ENCODE data around the gene NUDC. TPM values are rescaled to one million over a fixed set of nuclear protein-coding genes. Genes with fewer than 3 reads are reported as not detected.
A peak's percentile ranks its signal among the peaks of the same experiment; 100 is the strongest.
"Not testable (repeated sequence)": the region's sequence is repeated elsewhere in the genome, so short reads cannot be mapped to it uniquely, and the experiment has no call there.

The NUDC gene
- 55.1 and 72.5 TPM in 2 replicates for total RNA-seq

DNA sequence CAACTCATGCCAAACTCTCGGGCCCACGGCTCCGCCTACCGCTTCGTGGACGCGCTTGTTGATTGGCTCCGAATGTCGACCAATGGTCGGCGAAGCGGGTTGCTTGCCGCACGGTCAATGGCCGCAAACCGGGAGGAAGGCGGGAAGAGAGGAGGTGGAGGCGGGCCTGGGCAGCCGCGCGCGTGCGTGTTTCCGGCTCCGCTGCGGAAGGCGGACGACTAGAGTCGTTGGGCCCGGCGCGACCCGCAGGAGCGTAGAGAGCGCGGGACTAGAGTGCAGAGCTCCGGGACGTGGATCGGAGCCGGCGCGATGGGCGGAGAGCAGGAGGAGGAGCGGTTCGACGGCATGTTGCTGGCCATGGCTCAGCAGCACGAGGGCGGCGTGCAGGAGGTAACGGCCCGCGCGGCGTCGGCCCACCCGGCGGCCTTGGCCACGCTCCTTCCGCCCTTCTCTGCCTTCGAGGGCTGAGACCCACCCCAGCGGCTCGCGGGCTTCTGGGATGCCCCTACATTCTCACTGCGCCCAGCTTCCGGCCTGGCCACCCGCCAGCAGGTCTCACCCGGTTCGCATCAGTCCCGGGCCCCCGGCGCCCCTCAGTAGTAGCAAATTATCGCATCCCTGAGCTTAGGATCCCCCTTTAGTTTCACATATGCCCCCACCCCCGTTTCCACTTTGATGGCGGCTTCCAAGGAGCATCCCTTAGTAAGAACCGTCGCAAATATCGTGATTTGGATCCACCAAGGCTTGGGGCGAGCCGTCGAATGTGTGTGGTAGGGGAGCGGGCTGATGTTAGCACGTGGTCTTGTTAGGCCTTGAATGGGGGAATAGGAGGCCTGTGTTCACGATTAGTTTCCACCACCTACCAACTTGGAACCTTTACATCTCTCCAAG, at the start of gene NUDC:
NUDC (plus strand) TSS at position 204 of the 891 bp plus-strand sequence; CDS start at position 310, 106 bp downstream.
- peak; percentile 93 for DNase-seq (ENCODE audit: low read depth, low spot score)

- DNase-seq (ENCODE audit: low read depth, low spot score), result not testable (repeated sequence)
Measured at GRCh38 chr1:26873097-26873496, 48.4 kb upstream of the NUDC start.

DNA sequence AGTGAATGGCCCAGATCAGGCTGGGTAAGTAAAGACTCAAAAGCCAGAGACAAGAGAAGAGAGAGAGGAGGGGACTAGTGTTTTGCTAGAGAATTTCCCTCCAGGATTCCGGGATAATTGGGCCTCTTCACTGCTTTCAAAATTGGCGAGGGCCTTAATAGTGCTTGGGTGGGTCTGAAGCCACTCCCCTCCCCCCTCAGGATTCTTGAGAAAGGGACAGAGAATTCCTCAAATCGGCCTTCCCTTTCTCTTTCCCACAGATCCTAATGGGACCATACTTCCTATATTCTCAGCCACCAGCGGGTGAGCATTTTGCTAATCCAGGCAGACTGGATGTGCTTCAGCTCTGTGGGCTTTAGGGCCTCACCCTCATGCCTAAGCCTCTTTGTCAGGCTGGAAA, 46.6 kb upstream of the NUDC start:
- DNase-seq (ENCODE audit: low read depth, low spot score), result no peak

DNA sequence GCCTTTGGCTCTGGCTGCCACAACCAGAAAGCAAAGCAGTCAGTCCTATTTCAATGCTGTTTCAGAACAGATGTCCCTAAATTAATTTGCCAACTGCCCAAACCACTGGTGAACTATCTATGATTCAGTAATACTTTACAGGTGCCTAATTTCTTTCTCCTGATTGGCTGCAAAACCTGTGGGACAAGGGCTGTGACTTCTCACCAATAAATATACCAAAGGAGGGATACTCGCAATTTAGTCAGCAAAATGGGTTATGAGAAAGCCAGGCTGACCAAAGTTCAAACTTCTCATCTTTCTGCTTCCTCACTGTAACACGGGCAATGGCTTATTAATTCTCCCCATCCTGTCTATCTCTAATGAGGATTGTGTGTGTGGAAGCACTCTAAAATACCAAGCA, 44.2 kb upstream of the NUDC start:
- no peak for DNase-seq (ENCODE audit: low read depth, low spot score)

DNA sequence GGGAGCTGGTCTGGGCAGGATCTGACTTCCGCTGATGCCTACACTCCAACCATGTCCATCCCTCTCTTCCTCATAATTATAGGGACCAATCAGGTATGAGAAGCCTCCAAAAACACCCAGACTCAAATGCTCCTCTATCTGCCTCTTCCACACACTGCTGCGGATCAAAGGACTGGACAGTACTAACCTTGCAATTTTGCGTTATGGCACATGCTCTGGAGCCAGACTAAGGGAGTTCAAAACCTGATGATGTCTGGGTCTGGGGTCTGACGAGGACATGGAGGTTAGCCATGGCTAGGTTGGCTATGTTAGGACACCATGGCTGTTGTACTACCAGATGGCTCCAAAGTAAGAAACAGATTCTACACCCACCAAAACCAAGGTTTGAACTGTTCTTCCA, 41.8 kb upstream of the NUDC start:
- no peak for DNase-seq (ENCODE audit: low read depth, low spot score)

- DNase-seq (ENCODE audit: low read depth, low spot score), result not testable (repeated sequence)
Measured at GRCh38 chr1:26881611-26882010, 39.9 kb upstream of the NUDC start.

DNA sequence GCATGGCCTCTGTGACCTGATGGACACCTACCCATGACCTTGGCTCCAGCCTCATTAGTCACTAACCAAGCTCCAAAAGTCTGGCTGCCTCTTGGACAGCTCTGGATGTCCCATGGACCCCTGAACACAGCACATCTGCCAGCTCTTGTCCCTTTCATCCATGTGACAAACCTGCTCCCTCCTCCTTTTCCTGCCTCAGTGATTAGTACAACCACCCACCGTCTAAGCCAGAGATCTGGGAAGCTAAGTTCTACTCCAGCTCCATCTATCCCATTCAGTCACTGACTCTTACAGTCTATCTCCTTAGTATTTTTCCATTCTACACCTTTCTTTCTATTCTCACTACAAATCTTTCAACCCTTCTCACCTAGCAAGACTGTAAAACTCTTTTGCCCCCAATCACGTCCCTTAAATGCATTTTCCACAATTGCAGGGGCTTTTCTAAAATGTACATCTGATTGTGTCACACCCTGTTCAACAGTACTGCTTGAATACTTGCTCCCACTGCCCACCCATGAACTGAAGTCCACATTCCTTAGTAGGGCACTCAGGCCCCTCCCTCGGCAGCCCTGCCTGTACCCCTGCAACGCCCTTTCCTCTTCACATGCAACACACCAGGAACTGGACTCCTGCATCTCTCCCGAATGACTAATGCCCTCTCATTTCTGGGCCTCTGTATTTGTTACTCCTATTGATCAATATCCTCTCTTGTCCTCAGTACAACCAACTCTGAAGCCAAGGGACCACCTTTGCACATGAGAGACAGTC, 38.7 kb upstream of the NUDC start:
- DNase-seq (ENCODE audit: low read depth, low spot score), result no peak

DNA sequence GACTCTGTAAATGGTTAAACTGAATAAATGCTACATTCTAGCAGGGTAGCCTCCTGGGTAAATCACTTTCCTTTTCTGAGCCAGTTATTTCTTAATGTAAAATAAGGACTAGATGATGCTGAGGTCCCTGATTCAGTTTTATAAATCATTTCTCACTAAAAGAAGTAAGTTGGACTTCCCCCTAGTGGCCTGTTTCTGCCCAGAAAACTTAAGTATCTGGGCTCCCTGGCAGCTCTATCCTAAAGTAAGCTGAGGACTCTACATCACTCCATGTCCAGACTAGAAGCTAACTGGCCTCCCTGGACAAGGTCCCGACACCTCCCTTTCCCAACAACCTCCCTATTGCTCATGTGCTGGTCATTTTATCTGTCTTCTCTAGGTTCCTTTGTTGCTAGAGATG, 34.4 kb upstream of the NUDC start:
- DNase-seq (ENCODE audit: low read depth, low spot score), result no peak

DNA sequence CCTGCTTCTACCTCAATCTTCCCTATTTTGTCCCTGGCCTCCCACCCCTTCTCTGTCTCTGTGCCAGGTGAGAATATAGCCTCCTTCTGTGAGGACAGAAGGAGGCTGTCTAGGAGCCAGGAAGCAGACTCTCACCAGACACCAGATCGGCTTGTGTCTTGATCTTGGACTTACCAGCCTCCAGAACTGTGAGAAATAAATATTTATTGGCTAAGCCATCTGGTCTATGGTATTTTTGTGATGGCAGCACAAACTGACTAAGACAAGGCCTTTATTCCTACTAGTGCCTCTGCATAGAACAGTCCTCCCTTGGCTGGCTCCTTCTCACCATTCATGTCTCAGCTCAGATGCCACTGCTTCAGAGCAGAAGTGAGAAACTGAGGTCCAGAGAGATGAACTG, 33.3 kb upstream of the NUDC start:
- no peak for DNase-seq (ENCODE audit: low read depth, low spot score)

DNA sequence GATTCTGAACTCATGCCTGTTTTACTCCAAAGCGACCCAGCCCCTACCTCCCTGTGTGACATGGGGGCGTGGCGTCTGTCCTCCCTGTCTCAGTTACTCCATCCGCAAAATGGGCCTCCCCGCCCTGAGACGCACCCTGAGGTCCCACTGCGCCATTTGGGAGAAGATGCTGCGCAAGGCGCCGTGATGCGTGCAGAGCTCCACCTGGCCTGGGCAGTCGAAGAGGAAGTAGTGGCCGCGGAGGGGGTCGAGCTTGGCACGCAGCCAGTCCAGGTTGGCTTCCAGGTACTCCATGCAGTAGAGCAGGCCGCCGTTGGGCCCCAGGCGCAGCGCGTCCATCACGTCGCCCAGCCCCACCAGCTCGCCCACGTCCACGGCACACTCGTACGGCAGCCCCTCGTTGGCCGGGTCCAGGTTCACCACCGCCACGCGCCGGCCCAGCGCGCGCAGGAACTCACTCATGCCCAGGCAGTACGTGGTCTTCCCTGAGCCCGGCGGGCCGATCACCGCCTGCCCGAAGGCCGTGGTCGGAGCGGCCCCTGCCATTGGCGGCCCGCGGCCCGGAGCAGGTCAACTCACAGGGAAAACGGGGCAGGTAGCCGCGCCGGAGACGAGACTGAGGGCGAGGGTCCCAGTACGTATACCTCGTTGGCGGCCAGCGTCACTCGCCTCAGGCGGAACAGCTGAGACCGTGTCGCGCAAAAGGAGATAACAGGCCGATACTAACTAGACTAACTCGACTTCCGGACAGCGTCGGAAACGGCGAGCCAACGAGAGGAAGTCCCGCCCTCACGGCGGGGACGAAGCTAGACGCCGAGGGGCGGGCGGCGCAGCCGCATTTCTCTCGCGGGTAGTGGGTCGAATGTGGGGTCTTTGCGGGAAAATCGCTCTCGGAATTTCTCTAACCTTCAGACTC, 31.7 kb upstream of the NUDC start, which contains the start of gene GPN2:
GPN2 (minus strand) TSS at position 733 of the 916 bp plus-strand sequence; CDS start at position 546, 187 bp downstream.
- peak; percentile 36 for DNase-seq (ENCODE audit: low read depth, low spot score)

DNA sequence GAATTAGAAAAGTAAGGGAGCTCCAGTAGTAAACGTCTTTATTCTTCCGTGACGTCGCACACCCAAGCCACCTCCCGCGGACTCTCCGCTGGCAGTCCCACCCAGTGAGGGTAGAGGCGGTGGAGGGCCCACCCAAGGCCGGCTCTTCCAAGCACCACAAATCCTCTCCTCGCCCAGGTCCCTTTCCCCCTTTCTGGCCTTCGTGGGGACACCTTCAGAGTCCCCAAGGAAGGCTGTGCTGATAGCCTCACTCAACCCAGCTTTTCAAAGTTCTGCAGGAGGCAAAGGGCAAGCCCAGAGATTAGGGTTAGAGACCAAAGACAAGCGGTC, 31.1 kb upstream of the NUDC start:
- no peak for DNase-seq (ENCODE audit: low read depth, low spot score)

- no peak for DNase-seq (ENCODE audit: low read depth, low spot score)
Measured at GRCh38 chr1:26894263-26894662, 27.3 kb upstream of the NUDC start.

GRCh38 chr1:26897351-26897750, 24.2 kb upstream of the NUDC start:
- DNase-seq (ENCODE audit: low read depth, low spot score), result no peak

DNA sequence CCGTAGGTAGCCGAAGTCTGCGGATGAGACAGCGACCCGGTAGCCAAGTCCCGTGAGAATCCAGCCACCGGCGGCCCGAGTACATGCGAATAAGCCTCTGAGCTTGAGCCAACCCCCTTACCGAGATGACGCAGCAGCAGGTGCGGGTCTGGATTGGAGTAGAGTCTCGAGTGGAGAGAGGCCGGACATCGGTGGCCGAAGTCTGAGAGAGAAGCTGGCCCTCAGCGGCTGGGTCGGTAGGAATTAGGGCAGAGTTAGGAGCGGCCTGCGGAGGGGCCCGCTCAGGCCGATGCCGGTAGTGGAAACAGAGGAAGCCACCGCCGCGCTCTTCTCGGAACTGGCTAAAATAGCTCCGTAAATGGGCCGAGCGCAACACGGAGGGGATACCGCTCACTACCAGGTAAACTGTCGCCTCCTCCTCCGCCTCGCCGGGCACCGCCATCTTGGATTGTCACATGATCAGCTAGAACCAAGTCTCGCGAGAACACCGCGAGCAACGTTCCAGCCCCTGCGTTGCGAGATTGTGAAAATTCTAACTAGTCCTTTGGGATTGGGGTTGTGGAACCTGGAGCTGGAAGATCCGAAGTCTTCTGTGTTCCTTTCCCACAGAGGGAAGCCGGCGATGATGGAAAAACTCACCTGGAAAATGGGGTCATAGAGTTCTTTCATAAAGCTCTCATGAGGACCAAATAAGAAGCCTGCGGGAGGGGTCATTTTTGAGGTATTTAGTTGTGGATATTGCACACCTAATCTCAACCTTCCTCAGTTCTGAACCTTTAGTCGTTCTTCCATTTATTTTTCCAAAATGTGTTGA, 21.3 kb upstream of the NUDC start, which contains the start of gene GPATCH3:
GPATCH3 (minus strand) TSS at position 467 of the 814 bp plus-strand sequence; CDS start at position 442, 25 bp downstream.
- DNase-seq (ENCODE audit: low read depth, low spot score), result peak; percentile 73

DNA sequence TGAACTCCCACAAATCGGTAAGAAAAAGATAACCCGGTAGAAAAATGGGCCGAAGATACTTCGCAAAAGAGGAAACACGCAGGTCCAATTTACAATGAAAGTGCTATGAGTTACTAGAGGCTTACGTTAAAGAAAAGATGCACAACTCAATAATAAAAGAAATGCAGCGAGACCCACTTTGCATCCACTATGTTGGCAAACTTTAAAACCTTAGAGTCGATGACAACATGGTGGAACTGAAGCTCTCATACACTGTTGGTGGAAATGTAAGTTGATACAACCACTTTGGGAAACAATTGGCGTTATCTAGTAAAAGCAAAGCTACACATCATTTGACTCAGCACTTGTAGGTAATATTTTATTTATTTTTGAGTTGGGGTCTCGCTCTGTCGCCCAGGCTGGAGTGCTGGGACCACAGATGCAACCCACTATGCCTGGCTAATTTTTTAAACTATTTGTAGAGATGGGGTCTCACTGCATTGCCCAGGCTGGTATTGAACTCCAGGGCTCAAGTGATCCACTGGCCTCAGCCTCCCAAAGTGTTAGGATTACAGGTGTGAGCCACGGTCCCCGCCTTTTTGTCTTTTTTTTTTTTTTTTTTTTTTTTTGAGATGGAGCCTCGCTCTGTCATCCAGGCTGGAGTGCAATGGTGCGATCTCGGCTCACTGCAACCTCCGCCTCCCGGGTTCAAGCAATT, 20.6 kb upstream of the NUDC start:
- no peak for DNase-seq (ENCODE audit: low read depth, low spot score)

- peak; percentile 35 for DNase-seq (ENCODE audit: low read depth, low spot score)
Measured at GRCh38 chr1:26907071-26907917, 14.2 kb upstream of the NUDC start.

DNA sequence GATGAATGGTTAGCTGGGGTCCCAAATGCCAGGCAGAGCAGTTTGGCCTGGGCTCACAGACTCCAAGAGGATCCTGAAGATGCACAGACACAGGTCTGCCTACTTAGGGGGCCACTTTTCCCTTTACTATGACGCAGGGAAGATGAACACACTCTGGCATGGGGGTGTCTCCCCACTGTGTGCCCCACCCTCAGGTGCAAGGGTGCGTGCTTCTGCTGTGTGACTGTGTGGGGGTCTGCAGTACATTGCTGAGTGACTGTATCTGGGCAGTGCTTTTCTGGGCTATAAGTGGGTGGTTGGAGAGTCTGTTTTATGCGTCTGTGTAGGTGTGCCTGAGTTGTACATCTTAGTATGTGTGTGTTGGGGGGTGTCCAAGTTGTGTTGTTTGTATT, 11.6 kb upstream of the NUDC start:
- no peak for DNase-seq (ENCODE audit: low read depth, low spot score)

DNA sequence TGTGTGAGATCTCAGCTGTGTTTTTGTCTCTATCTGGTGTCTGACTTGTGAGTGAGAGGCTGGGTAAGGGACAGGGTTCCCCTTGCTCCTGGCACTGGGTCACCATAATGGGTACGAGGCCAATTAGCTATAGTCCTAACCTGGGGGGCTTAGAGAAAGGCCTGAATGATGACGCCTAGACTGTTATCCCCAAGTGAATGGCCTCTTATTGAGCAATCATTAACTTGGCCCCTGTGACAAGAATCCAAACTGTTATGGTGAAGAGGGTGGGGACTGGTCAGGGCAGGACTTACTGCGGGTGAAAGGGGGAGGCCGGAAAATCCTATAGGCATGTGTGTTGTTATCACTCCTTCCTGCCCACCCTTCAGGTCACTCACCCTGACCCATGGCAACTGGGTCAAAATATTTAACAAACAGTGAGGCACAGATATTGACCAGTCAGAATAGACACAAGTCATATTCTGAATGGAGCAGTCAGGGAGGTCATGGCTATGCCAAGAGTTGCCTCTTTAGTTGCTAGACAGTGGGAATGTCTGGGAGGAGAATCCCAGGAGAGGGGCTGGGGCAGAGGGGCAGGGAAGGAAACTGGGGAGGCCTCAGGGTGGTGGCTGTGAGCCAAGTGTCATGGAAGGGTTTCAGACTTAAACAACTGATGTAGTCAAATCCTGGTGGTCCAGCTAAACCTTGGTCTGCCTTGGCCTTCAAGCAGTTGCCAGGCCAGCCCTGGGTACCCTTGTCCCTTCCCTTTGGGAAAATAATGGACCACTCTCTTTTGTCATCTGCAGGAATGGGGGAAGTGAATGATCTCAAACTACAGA, 11.0 kb upstream of the NUDC start:
- DNase-seq (ENCODE audit: low read depth, low spot score), result no peak

Data from pulmonary artery endothelial cell (primary cell).